ENCODE measurements around the gene GAK. TPM values are rescaled to one million over a fixed set of nuclear protein-coding genes. Genes with fewer than 3 reads are reported as not detected.

GAK gene
- total RNA-seq, 4 donors from 2014 or later, result 70.1 to 95.3 (median 78.1) TPM

DNA sequence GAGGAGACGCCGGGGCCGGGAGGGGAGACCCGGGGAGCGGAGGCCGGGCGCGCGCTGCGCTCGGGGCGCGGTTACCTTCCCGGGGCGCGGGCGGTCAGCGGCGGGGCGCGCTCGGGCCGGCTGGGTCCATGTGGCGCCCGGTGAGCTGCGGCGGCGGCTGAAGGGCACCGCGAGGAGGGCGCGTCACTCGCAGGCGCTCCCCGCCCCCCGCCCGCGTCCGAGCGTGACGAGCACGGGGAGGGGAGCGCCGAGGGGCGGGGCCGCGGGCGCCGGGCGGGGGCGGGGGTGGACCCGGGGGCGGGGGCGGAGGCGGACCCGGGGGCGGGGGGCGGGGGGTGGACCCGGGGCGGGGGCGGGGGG lies 106.2 kb downstream of the GAK start, which contains the start of gene CPLX1:
Gene CPLX1, minus strand, starts transcription at position 159 of the 360 bp plus-strand sequence. CDS start 1,607 bp downstream, outside the sequence.
- TF ChIP-seq EP300 (IDR thresholded peaks at IDR 0.05) (no peak), POLR2AphosphoS5 (IDR thresholded peaks at IDR 0.05) (no peak), POLR2A (IDR thresholded peaks at IDR 0.05) (no peak)
- TF ChIP-seq, protein P1, sequence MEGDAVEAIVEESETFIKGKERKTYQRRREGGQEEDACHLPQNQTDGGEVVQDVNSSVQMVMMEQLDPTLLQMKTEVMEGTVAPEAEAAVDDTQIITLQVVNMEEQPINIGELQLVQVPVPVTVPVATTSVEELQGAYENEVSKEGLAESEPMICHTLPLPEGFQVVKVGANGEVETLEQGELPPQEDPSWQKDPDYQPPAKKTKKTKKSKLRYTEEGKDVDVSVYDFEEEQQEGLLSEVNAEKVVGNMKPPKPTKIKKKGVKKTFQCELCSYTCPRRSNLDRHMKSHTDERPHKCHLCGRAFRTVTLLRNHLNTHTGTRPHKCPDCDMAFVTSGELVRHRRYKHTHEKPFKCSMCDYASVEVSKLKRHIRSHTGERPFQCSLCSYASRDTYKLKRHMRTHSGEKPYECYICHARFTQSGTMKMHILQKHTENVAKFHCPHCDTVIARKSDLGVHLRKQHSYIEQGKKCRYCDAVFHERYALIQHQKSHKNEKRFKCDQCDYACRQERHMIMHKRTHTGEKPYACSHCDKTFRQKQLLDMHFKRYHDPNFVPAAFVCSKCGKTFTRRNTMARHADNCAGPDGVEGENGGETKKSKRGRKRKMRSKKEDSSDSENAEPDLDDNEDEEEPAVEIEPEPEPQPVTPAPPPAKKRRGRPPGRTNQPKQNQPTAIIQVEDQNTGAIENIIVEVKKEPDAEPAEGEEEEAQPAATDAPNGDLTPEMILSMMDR (IDR thresholded peaks at IDR 0.05), result no peak
- peak within 1 kb of the TSS; percentile 8 to 52 for H3K4me3 ChIP-seq
- H3K27ac ChIP-seq, result no peak within 1 kb of the TSS
- H3K4me1 ChIP-seq, result peaks cover 0 to 24% (median 13%) of the 10 kb centered on the region in 3 donors
- ATAC-seq, result no peak
- H3K36me3 ChIP-seq, result no peaks in the 10 kb centered on the region
- WGBS, 2 donors (ENCODE audit: low coverage in 1 of 2), result no CpG with 5 or more reads among the region's 61 CpGs
- H3K27me3 ChIP-seq, result peaks cover 97% of the 10 kb centered on the region
- H3K9me3 ChIP-seq, result peaks cover 0 to 1% (median 0%) of the 10 kb centered on the region in 3 donors

DNA sequence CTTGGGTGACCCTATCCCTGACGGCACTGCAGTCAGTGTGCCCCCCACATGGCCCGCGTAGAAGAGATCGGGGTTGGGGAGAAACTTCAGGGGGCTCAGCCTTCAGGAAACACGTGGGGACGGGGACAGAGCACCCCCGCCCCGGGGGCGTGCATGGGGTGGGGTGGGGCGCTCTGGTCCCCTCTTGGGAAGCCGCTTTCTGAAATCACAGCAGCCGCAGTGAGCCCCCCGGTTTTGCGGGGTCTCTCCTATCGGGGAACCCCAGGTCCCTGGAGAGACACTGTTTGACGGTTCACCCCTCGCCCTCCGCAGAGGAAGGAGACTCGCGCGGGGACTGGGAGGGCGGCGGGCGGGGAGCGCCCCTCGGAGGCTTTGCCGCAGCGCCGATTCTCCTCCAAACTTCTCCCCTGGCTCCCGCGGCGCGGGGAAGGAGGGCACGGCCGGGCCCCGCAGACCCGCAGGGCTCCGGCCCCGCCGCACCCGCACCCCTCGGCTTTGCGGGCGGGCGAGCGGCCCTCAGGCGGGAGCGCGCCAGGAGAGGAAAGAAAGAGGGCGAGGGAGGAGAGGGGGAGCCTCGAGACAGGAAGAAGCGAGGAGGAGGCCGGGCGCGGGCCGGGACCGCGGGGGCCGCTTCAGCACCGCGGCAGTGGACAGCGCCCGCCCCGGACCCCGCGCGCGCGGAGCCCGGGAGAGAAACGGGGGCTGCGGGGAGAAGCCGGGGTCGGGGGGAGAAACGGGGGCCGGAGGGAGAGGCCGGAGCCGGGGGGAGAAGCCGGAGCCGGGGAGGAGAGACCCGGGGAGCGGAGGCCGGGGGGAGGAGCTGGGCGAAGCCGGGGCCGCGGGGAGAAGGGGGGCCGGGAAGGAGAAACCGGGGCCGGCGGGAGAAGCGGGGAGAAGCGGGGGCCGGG lies 106.8 kb downstream of the GAK start:
- Histone ChIP-seq H3K27ac (no peak overlapping the region), H3K36me3 (no peaks in the 10 kb centered on the region), H3K27me3 (peaks cover 97% of the 10 kb centered on the region), H3K4me1 (peaks cover 0 to 24% (median 13%) of the 10 kb centered on the region in 3 donors), H3K9me3 (peaks cover 0 to under 1% (median 0%) of the 10 kb centered on the region in 3 donors), H3K4me3 (peak overlapping the region; percentile 8 to 52)
- 0 to 2% methylated on average over 14 to 21 of the region's 94 CpGs for whole genome bisulfite sequencing, 2 donors (ENCODE audit: low coverage in 1 of 2)
- no peak for TF ChIP-seq POLR2AphosphoS5 (IDR thresholded peaks at IDR 0.05)
- TF ChIP-seq, protein P1 (IDR thresholded peaks at IDR 0.05), result no peak
- TF ChIP-seq POLR2A (IDR thresholded peaks at IDR 0.05), result no peak
- TF ChIP-seq EP300 (IDR thresholded peaks at IDR 0.05), result no peak
- ATAC-seq, result peak; percentile 40

DNA sequence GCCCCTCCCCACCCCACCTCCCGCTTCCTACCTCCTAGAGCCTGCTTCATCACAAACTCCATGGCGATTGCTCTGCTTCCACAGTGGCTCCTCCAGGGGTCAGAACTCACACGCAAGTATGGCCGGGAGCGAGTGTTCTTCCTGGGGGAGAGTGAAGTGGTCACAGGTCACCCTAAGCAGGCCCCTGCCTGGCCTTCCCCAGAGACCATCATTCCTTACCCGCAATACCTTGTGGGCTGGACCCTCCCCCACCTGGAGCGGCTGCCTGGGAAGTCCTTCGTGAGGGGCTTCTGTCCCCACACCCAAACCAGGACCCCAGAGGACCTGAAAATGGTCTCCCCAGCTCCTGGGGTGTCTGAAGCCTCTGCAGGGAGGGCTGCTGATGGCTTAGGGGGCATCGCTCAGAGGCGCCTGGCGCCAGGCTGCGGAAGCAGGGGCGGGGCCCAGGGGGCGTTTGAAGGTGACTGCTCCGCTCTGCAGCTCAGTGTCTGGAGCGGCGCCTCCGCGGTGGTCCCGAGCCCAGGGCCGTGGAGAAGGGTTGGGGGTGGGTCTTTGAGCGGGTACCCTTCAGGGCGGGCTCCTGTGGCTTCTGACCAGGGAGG lies 107.6 kb downstream of the GAK start:
- Histone ChIP-seq H3K4me3 (no peak overlapping the region), H3K27me3 (peaks cover 97% of the 10 kb centered on the region), H3K4me1 (peaks cover 0 to 24% (median 13%) of the 10 kb centered on the region in 3 donors), H3K27ac (no peak overlapping the region), H3K9me3 (peaks cover 0 to 8% (median 0%) of the 10 kb centered on the region in 3 donors), H3K36me3 (no peaks in the 10 kb centered on the region)
- no peak for TF ChIP-seq POLR2A (IDR thresholded peaks at IDR 0.05)
- no peak for TF ChIP-seq EP300 (IDR thresholded peaks at IDR 0.05)
- TF ChIP-seq POLR2AphosphoS5 (IDR thresholded peaks at IDR 0.05), result no peak
- TF ChIP-seq, protein P1 (IDR thresholded peaks at IDR 0.05), result no peak
- ATAC-seq, result no peak
- 4% methylated on average over 3 of the region's 23 CpGs; no CpG with 5 or more reads in 1 of the 2 donors for WGBS, 2 donors (ENCODE audit: low coverage in 1 of 2)

DNA sequence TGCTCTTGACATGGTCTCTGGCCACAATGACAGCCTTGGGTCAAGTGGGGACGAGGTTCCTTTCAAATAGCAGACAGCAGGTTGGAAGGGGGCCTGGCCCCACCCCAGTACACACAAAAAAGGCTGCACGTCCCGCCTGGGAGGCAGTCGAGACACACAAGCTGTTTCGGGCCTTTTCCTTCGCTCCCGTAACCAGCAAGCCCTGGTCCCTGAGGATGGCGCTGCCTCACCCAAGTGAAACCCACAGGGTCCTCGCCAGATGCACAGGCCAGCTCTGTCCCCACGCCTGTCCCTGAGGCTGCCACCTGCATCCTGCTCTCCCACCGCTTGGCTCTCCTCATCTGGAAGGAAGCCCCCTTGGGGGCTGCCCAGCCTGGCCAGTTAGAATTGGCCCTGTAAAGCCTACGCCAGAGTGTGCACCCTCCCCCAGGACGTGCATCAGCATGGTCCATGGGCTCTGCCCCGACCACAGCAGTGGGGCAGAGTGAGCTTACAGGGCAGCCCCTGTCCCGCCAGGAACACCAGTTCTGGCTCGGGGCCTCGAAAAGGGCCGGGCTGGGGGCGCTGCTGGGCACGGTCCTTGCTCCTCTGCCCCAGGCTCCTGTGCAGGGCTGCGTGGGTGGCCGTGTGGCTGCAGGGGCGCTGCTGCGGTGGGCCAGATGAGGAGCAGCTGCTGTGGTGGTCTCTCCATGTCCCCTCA lies 108.2 kb downstream of the GAK start:
- WGBS, 2 donors (ENCODE audit: low coverage in 1 of 2), result 28% methylated on average over 5 of the region's 24 CpGs; no CpG with 5 or more reads in 1 of the 2 donors
- peaks cover 97% of the 10 kb centered on the region for H3K27me3 ChIP-seq
- peaks cover 0 to 10% (median 0%) of the 10 kb centered on the region in 3 donors for H3K9me3 ChIP-seq
- TF ChIP-seq, protein P1 (IDR thresholded peaks at IDR 0.05), result no peak
- TF ChIP-seq EP300 (IDR thresholded peaks at IDR 0.05) (no peak), POLR2A (IDR thresholded peaks at IDR 0.05) (no peak), POLR2AphosphoS5 (IDR thresholded peaks at IDR 0.05) (no peak)
- peaks cover 0 to 24% (median 13%) of the 10 kb centered on the region in 3 donors for H3K4me1 ChIP-seq
- no peak overlapping the region for H3K27ac ChIP-seq
- H3K36me3 ChIP-seq, result no peaks in the 10 kb centered on the region
- ATAC-seq, result no peak
- no peak overlapping the region for H3K4me3 ChIP-seq

Measured in gastroesophageal sphincter (tissue), 4 donors.